Adrenal gland (tissue), 12 donors: Measurements from ENCODE around the gene LCE5A. TPM values are rescaled to one million over a fixed set of nuclear protein-coding genes. Genes with fewer than 3 reads are reported as not detected.

Experiments
- DNase-seq, 7 donors: peaks; one replicate each; pipeline ENCODE4 v3.0.0-alpha.2; 2019 to 2020
- H3K27ac ChIP-seq, 5 donors: fragments of 200-600 bp; sonication (generic) in 4 of 5; 1 replicate in 3 of 5; 2 replicates in 2 of 5; pipeline versions ENCODE4 v1.5.1 to v1.8.0; 2016 to 2020; ENCODE audit warnings: mild to moderate bottlenecking in 1 of 5
- H3K27me3 ChIP-seq: fragments of 200-600 bp; 2 replicates; pipeline ENCODE4 v1.8.0; 2021
- H3K36me3 ChIP-seq, 2 donors: fragments of 200-600 bp; replicated peaks in 1 of 2; 1 replicate in 1 of 2; 2 replicates in 1 of 2; pipeline versions ENCODE4 v1.5.1 to v1.8.0; 2018 to 2022
- H3K4me1 ChIP-seq, 2 donors: fragments of 200-600 bp; replicated peaks in 1 of 2; 1 replicate in 1 of 2; 2 replicates in 1 of 2; pipeline versions ENCODE4 v1.5.1 to v1.8.0; 2018 to 2021
- H3K4me3 ChIP-seq, 4 donors: fragments of 200-600 bp; sonication (generic) in 3 of 4; one replicate each; pipeline ENCODE4 v1.5.1; 2016 to 2018
- H3K9me3 ChIP-seq, 3 donors: fragments of 200-600 bp; sonication (generic) in 1 of 3; replicated peaks in 1 of 3; 1 replicate in 2 of 3; 2 replicates in 1 of 3; pipeline versions ENCODE4 v1.5.1 to v1.8.0; 2016 to 2021
- CTCF ChIP-seq, 6 experiments: fragments of 450-650 bp in 4 of 6; fragments of 200-600 bp in 2 of 6; sonication (generic) in 1 of 6; IDR thresholded peaks; 1 replicate in 5 of 6; 2 replicates in 1 of 6; pipeline versions ENCODE4 v1.5.1 to v1.8.0; 2016 to 2021; ENCODE audit warnings: antibody characterized with exemption in 6 of 6, mild to moderate bottlenecking in 2 of 6, moderate library complexity in 1 of 6
- POLR2A ChIP-seq, 2 donors: fragments of 450-650 bp; IDR thresholded peaks; one replicate each; pipeline ENCODE4 v1.6.1; 2017; ENCODE audit warnings: antibody characterized with exemption in 2 of 2, mild to moderate bottlenecking in 2 of 2, moderate library complexity in 1 of 2
- WGBS, 4 donors: extraction: QIAGEN DNeasy Blood & Tissue Kit in 2 of 4; methylation state at CpG; one replicate each; pipeline versions ENCODE4 v1.1.5 to v1.1.7; 2013 to 2017; 5-methylcytosine and 5-hydroxymethylcytosine counted together
- intact Hi-C, 2 donors: fragments of 100-400 bp; cut with DNase I; formaldehyde crosslinking; loops; one replicate each; pipeline versions ENCODE4 v1.14.1 to v1.15.0; 2022 to 2023
- polyA plus RNA-seq, 3 donors: library from polyadenylated mRNA; stranded (reverse); fragments of 200-250 nt in 2 of 3; fragments of 350-450 nt in 1 of 3; fragmentation: Illumina TruSeq in 1 of 3; extraction: RNeasy Lipid Tissue Mini Kit (QIAGEN cat#74804) in 1 of 3; gene quantifications; one replicate each; pipeline ENCODE4 v1.2.3, GENCODE V29; 2013 to 2014
- total RNA-seq, 9 donors: library from RNA; depleted of rRNA in 4 of 9; stranded (reverse); fragments of >200 nt in 4 of 9; fragments of 120-200 nt in 1 of 9; fragmentation: NEBNext Ultra II Directional in 1 of 9; extraction: Animal tissue kit (Norgen Biotek cat#: 25700) in 1 of 9; gene quantifications; one replicate each; pipeline versions ENCODE4 v1.1.0 to v1.2.4, GENCODE V29; 2013 to 2023
- donor health status: healthy with polysubstance abuse.
- donor health status: Bipolar disorder and iron deficiency.
- donor health status: DM: yes; HTN: yes; CAD: no.
- donor health status: DM: no; HTN: no; CAD: no.
- donor health status: DM: no; HTN: no; CAD: no.
- donor health status: DM: yes; HTN: yes; CAD: no.

The LCE5A gene
- total and polyA plus RNA-seq, 12 donors: not detected

- Histone ChIP-seq H3K27me3 (peaks cover 23% of the 10 kb centered on the region), H3K36me3 (no peaks in the 10 kb centered on the region), H3K4me3 (no peak overlapping the region), H3K9me3 (no peaks in the 10 kb centered on the region), H3K27ac (no peak overlapping the region), H3K4me1 (no peaks in the 10 kb centered on the region)
- 66 to 81% (median 72%) methylated on average over 7 of the region's 7 CpGs for WGBS, 4 donors
- no peak for TF ChIP-seq CTCF (IDR thresholded peaks at IDR 0.05)
- TF ChIP-seq POLR2A (IDR thresholded peaks at IDR 0.05): no peak
- DNase-seq: no peak
- intact Hi-C loops: no loop called here
Observed at GRCh38 chr1:152516082-152516481, 5.5 kb downstream of the LCE5A start.

GRCh38 chr1:152517237-152517811, 6.7 kb downstream of the LCE5A start:
- H3K27me3 ChIP-seq: peaks cover 23% of the 10 kb centered on the region
- no peaks in the 10 kb centered on the region for H3K36me3 ChIP-seq
- no peak overlapping the region for H3K4me3 ChIP-seq
- DNase-seq: peak in 1 of 7 donors; percentile 15
- H3K27ac ChIP-seq: no peak overlapping the region
- H3K9me3 ChIP-seq: no peaks in the 10 kb centered on the region
- intact Hi-C loops: no loop called here
- WGBS, 4 donors: 40 to 86% (median 56%) methylated on average over 3 to 7 of the region's 7 CpGs
- TF ChIP-seq POLR2A (IDR thresholded peaks at IDR 0.05): no peak
- TF ChIP-seq CTCF (IDR thresholded peaks at IDR 0.05): no peak
- no peaks in the 10 kb centered on the region for H3K4me1 ChIP-seq

GRCh38 chr1:152519851-152520250, 9.2 kb downstream of the LCE5A start:
- H3K9me3 ChIP-seq: no peaks in the 10 kb centered on the region
- H3K27ac ChIP-seq: no peak overlapping the region
- intact Hi-C loops: no loop called here
- no peak overlapping the region for H3K4me3 ChIP-seq
- no peak for TF ChIP-seq POLR2A (IDR thresholded peaks at IDR 0.05)
- TF ChIP-seq CTCF (IDR thresholded peaks at IDR 0.05): no peak
- DNase-seq: no peak
- WGBS, 4 donors: 35 to 73% (median 44%) methylated on average over 1 of the region's 1 CpG
- H3K36me3 ChIP-seq: no peaks in the 10 kb centered on the region
- H3K27me3 ChIP-seq: peaks cover 9% of the 10 kb centered on the region
- H3K4me1 ChIP-seq: no peaks in the 10 kb centered on the region

- intact Hi-C loops: no loop called here
- no peak overlapping the region for H3K27ac ChIP-seq
- H3K4me1 ChIP-seq: no peaks in the 10 kb centered on the region
- H3K27me3 ChIP-seq: peaks cover 1% of the 10 kb centered on the region
- no peaks in the 10 kb centered on the region for H3K36me3 ChIP-seq
- no peak for TF ChIP-seq CTCF (IDR thresholded peaks at IDR 0.05)
- TF ChIP-seq POLR2A (IDR thresholded peaks at IDR 0.05): no peak
- no peak for DNase-seq
- H3K4me3 ChIP-seq: no peak overlapping the region
- 55 to 60% (median 56%) methylated on average over 4 of the region's 4 CpGs for WGBS, 4 donors
- H3K9me3 ChIP-seq: no peaks in the 10 kb centered on the region
Observed at GRCh38 chr1:152520561-152521090, 10.0 kb downstream of the LCE5A start.
